Endothelial cell (in vitro differentiated cells): ENCODE results near the gene SLC4A7. TPM values are rescaled to one million over a fixed set of nuclear protein-coding genes. Genes with fewer than 3 reads are reported as not detected.

Source experiments
- DNase-seq: peaks from one replicate; pipeline ENCODE4 v3.0.0; 2021; ENCODE audit warnings: low spot score
- H3K27ac Mint-ChIP-seq: one replicate; pipeline ENCODE4 v1.8.0; 2021; ENCODE audit warnings: mixed read lengths, inconsistent platforms; ENCODE audit not compliant: unreplicated experiment
- H3K27me3 Mint-ChIP-seq: one replicate; pipeline ENCODE4 v1.8.0; 2021; ENCODE audit warnings: mild to moderate bottlenecking, moderate library complexity, mixed read lengths, inconsistent platforms; ENCODE audit not compliant: unreplicated experiment
- H3K36me3 Mint-ChIP-seq: one replicate; pipeline ENCODE4 v1.8.0; 2021; ENCODE audit warnings: mild to moderate bottlenecking, low read depth, mixed read lengths, inconsistent platforms; ENCODE audit not compliant: unreplicated experiment
- H3K4me1 Mint-ChIP-seq: one replicate; pipeline ENCODE4 v1.8.0; 2021; ENCODE audit warnings: mild to moderate bottlenecking, mixed read lengths, inconsistent platforms; ENCODE audit not compliant: unreplicated experiment
- H3K4me3 Mint-ChIP-seq: one replicate; pipeline ENCODE4 v1.8.0; 2021; ENCODE audit warnings: mild to moderate bottlenecking, mixed read lengths, inconsistent platforms; ENCODE audit not compliant: unreplicated experiment
- H3K9me3 Mint-ChIP-seq: one replicate; pipeline ENCODE4 v1.8.0; 2021; ENCODE audit warnings: mixed read lengths, inconsistent platforms; ENCODE audit not compliant: unreplicated experiment
- CTCF ChIP-seq: fragments of 200-600 bp; sonication (generic); IDR thresholded peaks from one replicate; pipeline ENCODE4 v1.5.0; 2021; ENCODE audit warnings: antibody characterized with exemption; ENCODE audit not compliant: unreplicated experiment
- total RNA-seq: library from RNA; stranded (reverse); fragmentation: NEBNext Ultra II Directional; extraction: Animal tissue kit (Norgen Biotek cat#: 25700); gene quantifications from one replicate; pipeline ENCODE4 v1.2.1, GENCODE V29; 2021; ENCODE audit not compliant: unreplicated experiment

The SLC4A7 gene
- total RNA-seq, 1 donor from 2014 or later, result 29.1 TPM

GRCh38 chr3:27526614-27527315 lies 42.6 kb upstream of the SLC4A7 start:
- DNase-seq, result no peak
- no peak overlapping the region for H3K4me3 Mint-ChIP-seq
- H3K9me3 Mint-ChIP-seq, result no peaks in the 10 kb centered on the region
- no peaks in the 10 kb centered on the region for H3K36me3 Mint-ChIP-seq
- TF ChIP-seq CTCF, result no peak
- no peaks in the 10 kb centered on the region for H3K4me1 Mint-ChIP-seq
- H3K27ac Mint-ChIP-seq, result no peak overlapping the region
- no peaks in the 10 kb centered on the region for H3K27me3 Mint-ChIP-seq

DNA sequence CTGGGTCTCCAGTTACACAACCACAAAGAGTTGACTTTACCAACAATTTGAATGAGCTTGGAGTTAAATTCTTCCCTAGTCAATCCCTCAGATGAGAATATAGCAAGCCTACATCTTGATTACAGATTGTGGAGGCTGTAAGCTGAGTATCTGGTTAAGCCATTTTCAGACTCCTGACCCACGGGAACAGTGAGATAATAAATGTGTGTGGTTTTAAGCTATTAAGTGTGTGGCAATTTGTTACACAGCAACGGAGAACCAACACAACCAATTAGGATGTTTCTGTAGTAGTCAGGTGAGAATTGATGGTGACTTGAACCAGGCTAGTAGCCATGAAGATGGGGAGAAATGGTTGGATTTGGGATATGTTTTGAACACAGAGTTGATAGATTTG lies 37.7 kb upstream of the SLC4A7 start:
- Mint-ChIP-seq H3K27ac (no peak overlapping the region), H3K4me1 (no peaks in the 10 kb centered on the region), H3K4me3 (no peak overlapping the region), H3K9me3 (no peaks in the 10 kb centered on the region), H3K27me3 (peaks cover 2% of the 10 kb centered on the region), H3K36me3 (no peaks in the 10 kb centered on the region)
- no peak for TF ChIP-seq CTCF
- no peak for DNase-seq

DNA sequence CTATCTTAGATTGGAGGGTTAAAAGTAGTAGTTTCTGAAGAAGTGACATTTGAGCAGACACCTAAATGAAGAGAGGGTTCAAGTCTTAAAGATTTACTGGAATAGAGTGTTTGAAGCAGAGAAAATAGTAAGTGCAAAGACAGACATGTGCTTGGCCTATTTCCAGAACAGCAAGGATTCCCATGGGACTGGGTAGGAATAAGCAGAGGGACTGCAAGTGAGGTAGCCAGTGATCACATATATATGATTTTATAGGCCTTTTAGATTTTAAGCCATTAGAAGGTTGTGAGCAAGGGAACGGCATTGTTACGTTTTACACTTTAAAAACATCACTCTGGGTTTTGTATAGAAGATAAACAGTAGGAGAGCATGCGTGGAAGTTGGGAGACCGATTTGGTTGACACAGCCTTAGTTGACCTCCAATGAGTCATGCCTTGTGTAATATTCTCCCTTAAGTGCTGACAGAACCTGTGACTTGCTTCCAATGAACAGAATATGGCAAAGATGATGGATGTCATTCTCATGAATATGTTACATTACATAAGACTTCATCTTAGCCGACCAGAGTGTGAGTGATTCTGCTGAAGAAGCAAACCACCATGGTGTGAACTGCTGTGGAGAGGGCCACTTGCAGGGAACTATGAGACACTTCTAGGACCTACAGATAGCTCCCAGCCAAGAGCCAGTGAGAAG lies 37.1 kb upstream of the SLC4A7 start:
- DNase-seq, result no peak
- Mint-ChIP-seq H3K27me3 (peaks cover 2% of the 10 kb centered on the region), H3K4me3 (no peak overlapping the region), H3K36me3 (no peaks in the 10 kb centered on the region), H3K4me1 (no peaks in the 10 kb centered on the region), H3K27ac (no peak overlapping the region), H3K9me3 (no peaks in the 10 kb centered on the region)
- TF ChIP-seq CTCF, result no peak

- no peak for TF ChIP-seq CTCF
- no peak for DNase-seq
- Mint-ChIP-seq H3K27ac (no peak overlapping the region), H3K4me1 (no peaks in the 10 kb centered on the region), H3K27me3 (no peaks in the 10 kb centered on the region), H3K36me3 (no peaks in the 10 kb centered on the region), H3K4me3 (no peak overlapping the region), H3K9me3 (no peaks in the 10 kb centered on the region)
Observed at GRCh38 chr3:27511724-27512422, 27.7 kb upstream of the SLC4A7 start.

DNA sequence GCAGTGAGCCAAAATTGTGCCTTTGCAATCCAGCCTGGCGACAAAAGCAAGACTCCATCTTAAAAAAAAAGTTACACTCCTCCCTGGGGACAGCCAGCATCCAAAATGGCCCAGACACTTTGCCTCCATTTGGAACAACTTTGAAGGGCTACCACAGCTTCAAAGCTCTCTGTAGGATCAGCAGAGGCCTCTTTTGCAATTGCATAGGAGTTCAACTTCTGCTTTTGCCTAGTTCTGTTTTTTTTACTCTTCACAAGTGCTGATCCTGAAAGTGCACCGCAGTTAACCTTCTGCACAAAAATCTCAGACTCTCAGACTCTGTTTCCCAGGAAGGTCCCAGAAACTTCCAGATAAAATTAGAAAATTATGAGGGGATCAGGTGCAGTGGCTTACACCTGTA lies 25.2 kb upstream of the SLC4A7 start:
- Mint-ChIP-seq H3K27me3 (no peaks in the 10 kb centered on the region), H3K27ac (no peak overlapping the region), H3K9me3 (no peaks in the 10 kb centered on the region), H3K4me3 (no peak overlapping the region), H3K4me1 (peaks cover 5% of the 10 kb centered on the region), H3K36me3 (no peaks in the 10 kb centered on the region)
- no peak for DNase-seq
- no peak for TF ChIP-seq CTCF
